Suprapubic skin (tissue), 4 donors: ENCODE results near the gene ALKBH1. TPM values are rescaled to one million over a fixed set of nuclear protein-coding genes. Genes with fewer than 3 reads are reported as not detected.
"Not testable (repeated sequence)": the region's sequence is repeated elsewhere in the genome, so short reads cannot be mapped to it uniquely, and the experiment has no call there.

ENCODE experiments used
- DNase-seq, 2 donors: peaks; one replicate each; pipeline ENCODE4 v3.0.0-alpha.2; 2019; ENCODE audit warnings: low spot score in 2 of 2
- H3K27ac ChIP-seq: fragments of 200-600 bp; sonication (generic); one replicate; pipeline ENCODE4 v1.5.1; 2019
- H3K27me3 ChIP-seq: fragments of 200-600 bp; sonication (generic); one replicate; pipeline ENCODE4 v1.5.1; 2019
- H3K36me3 ChIP-seq: fragments of 200-600 bp; sonication (generic); one replicate; pipeline ENCODE4 v1.5.1; 2019
- H3K4me1 ChIP-seq: fragments of 200-600 bp; sonication (generic); one replicate; pipeline ENCODE4 v1.5.1; 2019
- H3K4me3 ChIP-seq: fragments of 200-600 bp; sonication (generic); one replicate; pipeline ENCODE4 v1.5.1; 2019; ENCODE audit warnings: mild to moderate bottlenecking
- H3K9me3 ChIP-seq: fragments of 200-600 bp; sonication (generic); one replicate; pipeline ENCODE4 v1.5.1; 2019
- CTCF ChIP-seq, 2 donors: fragments of 200-600 bp in 1 of 2; fragments of 450-650 bp in 1 of 2; sonication (generic) in 1 of 2; IDR thresholded peaks; one replicate each; pipeline ENCODE4 v1.5.1; 2016 to 2019; ENCODE audit warnings: antibody characterized with exemption in 2 of 2, mild to moderate bottlenecking in 1 of 2, moderate library complexity in 1 of 2
- EP300 ChIP-seq: sonication (generic); formaldehyde crosslinking; IDR thresholded peaks from one replicate; pipeline ENCODE4 v1.6.1; 2017; ENCODE audit warnings: antibody characterized with exemption
- POLR2A ChIP-seq, 2 donors: fragments of 450-650 bp; IDR thresholded peaks; one replicate each; pipeline ENCODE4 v1.6.1; 2017; ENCODE audit warnings: antibody characterized with exemption in 2 of 2, mild to moderate bottlenecking in 2 of 2, moderate library complexity in 2 of 2
- POLR2AphosphoS5 ChIP-seq, 3 donors: sonication (generic); formaldehyde crosslinking; IDR thresholded peaks; one replicate each; pipeline ENCODE4 v1.6.1; 2017; ENCODE audit warnings: antibody characterized with exemption in 3 of 3
- WGBS: methylation state at CpG from one replicate; pipeline ENCODE4 v1.1.5; 2018; 5-methylcytosine and 5-hydroxymethylcytosine counted together
- total RNA-seq, 4 donors: library from RNA; depleted of rRNA; stranded (reverse); fragments of >200 nt; gene quantifications; one replicate each; pipeline ENCODE4 v1.1.0, GENCODE V29; 2016

ALKBH1 gene
- 10 to 100 TPM in 1 of 4 donors, 1 to 10 TPM in 3; 6.4 to 13.4 (median 7.3) TPM for total RNA-seq

DNA sequence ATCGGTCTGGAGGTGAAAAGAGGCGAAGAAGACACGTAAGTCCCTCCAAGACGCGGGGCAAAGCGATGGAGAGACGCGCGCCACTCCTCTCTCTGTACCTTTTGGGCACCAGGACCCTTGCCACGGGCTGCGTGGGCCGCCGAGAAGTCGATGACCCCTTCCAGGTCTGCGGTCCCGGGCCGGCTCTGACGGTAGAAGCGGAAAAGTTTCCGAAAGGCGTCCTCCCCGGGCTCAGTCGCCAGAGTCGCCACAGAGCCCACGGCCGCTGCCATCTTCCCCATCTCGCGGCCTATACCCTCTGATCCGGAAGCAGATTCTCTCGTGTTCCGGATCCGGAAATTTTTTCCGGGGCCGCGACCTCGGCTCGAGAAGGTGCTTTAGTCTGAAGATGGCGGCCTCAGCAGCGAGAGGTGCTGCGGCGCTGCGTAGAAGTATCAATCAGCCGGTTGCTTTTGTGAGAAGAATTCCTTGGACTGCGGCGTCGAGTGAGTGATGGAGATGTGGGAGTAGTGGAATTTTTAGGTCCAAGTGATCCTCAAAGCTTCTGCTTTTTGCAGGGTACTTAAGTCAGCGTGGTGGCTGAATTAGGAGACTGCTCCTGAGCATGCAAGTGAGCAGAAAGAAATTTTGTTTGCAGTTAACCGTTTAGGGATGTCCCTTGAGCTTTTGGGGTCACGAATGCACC, at the start of gene ALKBH1, which contains the start of gene SLIRP:
ALKBH1 (minus strand) TSS at position 300 of the 685 bp plus-strand sequence; CDS start at position 281, 19 bp downstream.
SLIRP (plus strand) TSS at position 380 of the 685 bp plus-strand sequence; CDS start at position 389, 9 bp downstream.
- DNase-seq = peak; percentile 90 to 92
- Histone ChIP-seq H3K9me3 (no peaks in the 10 kb centered on the region), H3K36me3 (peaks cover 40% of the 10 kb centered on the region), H3K27ac (peak within 1 kb of the TSS; percentile 66), H3K4me1 (peaks cover 31% of the 10 kb centered on the region), H3K27me3 (no peaks in the 10 kb centered on the region), H3K4me3 (peak within 1 kb of the TSS; percentile 90)
- under 1% methylated on average over 43 of the region's 49 CpGs for WGBS
- TF ChIP-seq EP300 (no peak), POLR2A (IDR thresholded peaks at IDR 0.05) (peak in 1 of 2 donors; percentile 69), POLR2AphosphoS5 (IDR thresholded peaks at IDR 0.05) (peak in 2 of 3 donors; percentile 41 to 91)

DNA sequence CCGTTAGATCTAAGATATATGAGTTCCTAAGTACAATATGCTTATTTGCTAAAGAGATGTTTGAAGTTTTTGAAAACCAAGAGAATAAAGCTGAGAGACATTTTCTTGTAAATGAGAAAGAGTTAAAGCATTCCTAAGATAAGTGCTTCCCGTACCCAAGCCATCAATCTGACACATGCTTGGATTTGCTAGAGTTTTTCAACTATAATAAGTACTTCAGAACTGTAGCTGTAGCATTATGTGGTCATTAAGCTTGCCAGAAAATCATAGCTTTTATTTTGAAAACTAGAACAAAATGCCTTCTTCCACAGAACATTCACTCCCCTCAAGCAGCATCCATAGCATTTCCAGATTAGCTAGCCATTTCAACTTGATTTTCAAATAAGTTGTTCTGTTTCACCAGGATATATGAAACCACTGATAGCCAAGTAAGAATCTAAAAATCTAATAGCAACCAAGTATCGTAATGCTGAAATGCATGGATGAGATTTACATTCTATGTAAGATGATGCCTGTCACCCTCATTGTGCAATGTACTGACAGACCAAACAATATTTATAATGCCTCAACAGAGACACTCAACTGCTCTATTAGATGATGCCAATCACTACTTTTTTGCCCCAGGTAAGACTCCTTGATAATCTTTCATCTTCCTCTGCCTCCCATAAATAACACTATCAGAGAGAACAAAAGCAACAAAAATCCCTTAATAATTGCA, 45.1 kb upstream of the ALKBH1 start:
- DNase-seq = no peak
- Histone ChIP-seq H3K4me1 (no peaks in the 10 kb centered on the region), H3K4me3 (no peak overlapping the region), H3K27me3 (no peaks in the 10 kb centered on the region), H3K36me3 (peaks cover 61% of the 10 kb centered on the region), H3K9me3 (no peaks in the 10 kb centered on the region), H3K27ac (no peak overlapping the region)
- no peak for TF ChIP-seq POLR2AphosphoS5 (IDR thresholded peaks at IDR 0.05)
- no peak for TF ChIP-seq CTCF (IDR thresholded peaks at IDR 0.05)
- TF ChIP-seq POLR2A (IDR thresholded peaks at IDR 0.05) = no peak
- no peak for TF ChIP-seq EP300
- WGBS = 77% methylated on average over 3 of the region's 3 CpGs

DNA sequence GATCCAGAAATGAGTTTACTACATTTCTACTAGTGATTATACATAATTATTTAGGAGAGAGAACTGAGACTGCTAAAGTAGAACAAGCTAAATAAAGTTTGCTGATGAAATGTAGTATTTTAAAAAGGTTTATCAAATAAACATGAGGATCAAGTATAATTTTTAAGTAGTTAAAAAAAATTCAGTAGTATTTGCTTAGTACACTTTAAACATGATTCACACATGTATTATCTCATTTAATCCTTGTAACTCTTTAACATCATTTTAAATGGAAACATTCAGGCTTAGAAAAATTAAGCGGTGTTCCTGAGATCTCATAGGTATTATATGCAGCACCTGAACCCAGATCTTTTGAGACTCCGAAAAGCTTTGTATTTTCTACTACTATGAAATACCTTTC, 44.4 kb upstream of the ALKBH1 start:
- Histone ChIP-seq H3K4me3 (no peak overlapping the region), H3K4me1 (no peaks in the 10 kb centered on the region), H3K27me3 (no peaks in the 10 kb centered on the region), H3K36me3 (peaks cover 68% of the 10 kb centered on the region), H3K27ac (no peak overlapping the region), H3K9me3 (no peaks in the 10 kb centered on the region)
- TF ChIP-seq EP300 (no peak), POLR2AphosphoS5 (IDR thresholded peaks at IDR 0.05) (no peak), POLR2A (IDR thresholded peaks at IDR 0.05) (no peak), CTCF (IDR thresholded peaks at IDR 0.05) (no peak)
- 98% methylated on average over 2 of the region's 2 CpGs for whole genome bisulfite sequencing
- no peak for DNase-seq

DNA sequence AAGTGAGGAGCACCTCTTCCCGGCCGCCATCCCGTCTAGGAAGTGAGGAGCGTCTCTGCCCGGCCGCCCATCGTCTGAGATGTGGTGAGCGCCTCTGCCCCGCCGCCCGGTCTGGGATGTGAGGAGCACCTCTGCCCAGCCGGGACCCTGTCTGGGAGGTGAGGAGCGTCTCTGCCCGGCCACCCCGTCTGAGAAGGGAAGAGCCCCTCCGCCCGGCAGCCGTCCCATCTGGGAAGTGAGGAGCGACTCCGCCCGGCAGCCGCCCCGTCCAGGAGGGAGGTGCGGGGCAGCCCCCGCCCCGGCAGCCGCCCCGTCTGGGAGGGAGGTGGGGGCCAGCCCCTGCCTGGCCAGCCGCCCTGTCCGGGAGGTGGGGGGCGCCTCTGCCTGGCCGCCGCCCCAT, 39.6 kb upstream of the ALKBH1 start:
- 81% methylated on average over 14 of the region's 33 CpGs for WGBS

GRCh38 chr14:77746064-77746702, 38.4 kb upstream of the ALKBH1 start:
- H3K27ac ChIP-seq = no peak overlapping the region
- no peak for DNase-seq
- H3K4me1 ChIP-seq = no peaks in the 10 kb centered on the region
- H3K27me3 ChIP-seq = no peaks in the 10 kb centered on the region
- peaks cover 67% of the 10 kb centered on the region for H3K36me3 ChIP-seq
- no peaks in the 10 kb centered on the region for H3K9me3 ChIP-seq
- TF ChIP-seq POLR2A (IDR thresholded peaks at IDR 0.05) (no peak), POLR2AphosphoS5 (IDR thresholded peaks at IDR 0.05) (no peak), CTCF (IDR thresholded peaks at IDR 0.05) (no peak), EP300 (no peak)
- WGBS = 61% methylated on average over 4 of the region's 4 CpGs
- H3K4me3 ChIP-seq = no peak overlapping the region

More for the DNA sequence above, 39.6 kb upstream of the ALKBH1 start:
- peaks cover 71% of the 10 kb centered on the region for H3K36me3 ChIP-seq
- not testable (repeated sequence) for H3K27me3 ChIP-seq, H3K27ac ChIP-seq, H3K4me3 ChIP-seq, DNase-seq, H3K4me1 ChIP-seq, H3K9me3 ChIP-seq

- TF ChIP-seq POLR2AphosphoS5 (IDR thresholded peaks at IDR 0.05) (no peak), POLR2A (IDR thresholded peaks at IDR 0.05) (no peak), CTCF (IDR thresholded peaks at IDR 0.05) (no peak), EP300 (no peak)
- no peaks in the 10 kb centered on the region for H3K9me3 ChIP-seq
- no peak for DNase-seq
- no peaks in the 10 kb centered on the region for H3K4me1 ChIP-seq
- H3K27ac ChIP-seq = no peak overlapping the region
- H3K4me3 ChIP-seq = no peak overlapping the region
- H3K27me3 ChIP-seq = no peaks in the 10 kb centered on the region
- WGBS = 80% methylated on average over 2 of the region's 2 CpGs
- peaks cover 48% of the 10 kb centered on the region for H3K36me3 ChIP-seq
These were observed 33.6 kb upstream of the ALKBH1 start for GRCh38 chr14:77741438-77741837.
